DOHH2 (cell line): ENCODE results near the gene ADAMTSL4.
"Not testable (repeated sequence)": the region's sequence is repeated elsewhere in the genome, so short reads cannot be mapped to it uniquely, and the experiment has no call there.

Source experiments
- H3F3A ChIP-seq: fragments of 200-600 bp; sonication (generic), shearing (Covaris generic); 2 replicates; pipeline ENCODE4 v1.6.0; 2016; ENCODE audit warnings: antibody characterized with exemption, mild to moderate bottlenecking; ENCODE audit not compliant: control insufficient read depth, insufficient read depth
- H3K27ac ChIP-seq: fragments of 200-600 bp; sonication (generic); 2 replicates; pipeline ENCODE4 v1.5.1; 2014; ENCODE audit warnings: low read depth, mild to moderate bottlenecking, low read length, moderate library complexity
- H3K27me3 ChIP-seq: fragments of 200-600 bp; sonication (generic); 2 replicates; pipeline ENCODE4 v1.6.1; 2014; ENCODE audit warnings: mild to moderate bottlenecking, low read length, mixed read lengths; ENCODE audit not compliant: control insufficient read depth
- H3K36me3 ChIP-seq: fragments of 200-600 bp; sonication (generic); 2 replicates; pipeline ENCODE4 v1.6.1; 2014; ENCODE audit warnings: mild to moderate bottlenecking, low read length, moderate library complexity, mixed read lengths; ENCODE audit not compliant: control insufficient read depth
- H3K4me1 ChIP-seq: fragments of 200-600 bp; sonication (generic); 2 replicates; pipeline ENCODE4 v1.6.1; 2014; ENCODE audit warnings: mild to moderate bottlenecking, low read length, mixed read lengths; ENCODE audit not compliant: control insufficient read depth
- H3K4me2 ChIP-seq: fragments of 200-600 bp; sonication (generic); 2 replicates; pipeline ENCODE4 v1.6.0; 2014; ENCODE audit warnings: mild to moderate bottlenecking, low read length, moderate library complexity
- H3K4me3 ChIP-seq: fragments of 200-600 bp; sonication (generic); 2 replicates; pipeline ENCODE4 v1.5.1; 2014; ENCODE audit warnings: mild to moderate bottlenecking, low read length, mixed read lengths
- H3K79me2 ChIP-seq: fragments of 200-600 bp; sonication (generic); 2 replicates; pipeline ENCODE4 v1.6.1; 2014; ENCODE audit warnings: mild to moderate bottlenecking, low read length, mixed read lengths; ENCODE audit not compliant: control insufficient read depth
- H3K9me2 ChIP-seq: fragments of 200-600 bp; sonication (generic); replicated peaks from 2 replicates; pipeline ENCODE4 v1.6.1; 2014; ENCODE audit warnings: mild to moderate bottlenecking, low read length, mixed read lengths; ENCODE audit not compliant: control insufficient read depth
- H3K9me3 ChIP-seq: fragments of 200-600 bp; sonication (generic); 2 replicates; pipeline ENCODE4 v1.6.1; 2014; ENCODE audit warnings: antibody characterized with exemption, low read length, mixed read lengths; ENCODE audit not compliant: control insufficient read depth, insufficient read depth
- H4K20me1 ChIP-seq: fragments of 200-600 bp; sonication (generic); 2 replicates; pipeline ENCODE4 v1.6.0; 2014; ENCODE audit warnings: low read depth, mild to moderate bottlenecking, antibody characterized with exemption, low read length, moderate library complexity; ENCODE audit not compliant: control insufficient read depth, insufficient read depth
- CTCF ChIP-seq: fragments of 200-600 bp; sonication (generic); IDR thresholded peaks from one replicate; pipeline ENCODE4 v1.5.1; 2014; ENCODE audit warnings: antibody characterized with exemption, mild to moderate bottlenecking, low read depth, low read length; ENCODE audit not compliant: poor library complexity, severe bottlenecking
- EZH2phosphoT487 ChIP-seq: fragments of 200-600 bp; sonication (generic); IDR thresholded peaks from 2 replicates; pipeline ENCODE4 v1.6.1; 2017; ENCODE audit warnings: borderline replicate concordance, mild to moderate bottlenecking, antibody characterized with exemption, low read length, moderate library complexity, mixed read lengths

Gene ADAMTSL4

GRCh38 chr1:150568594-150568966, 19.4 kb downstream of the ADAMTSL4 start:
- Histone ChIP-seq H3K4me2 (peak overlapping the region; percentile 83), H3K79me2 (peaks cover 60% of the 10 kb centered on the region), H3K27me3 (no peaks in the 10 kb centered on the region), H4K20me1 (no peaks in the 10 kb centered on the region; the same call in 1 of the 2 replicates), H3K9me2 (no peaks in the 10 kb centered on the region), H3K9me3 (no peaks in the 10 kb centered on the region), H3K4me3 (peak overlapping the region; percentile 59), H3K4me1 (peaks cover 91% of the 10 kb centered on the region), H3K36me3 (peaks cover 38% of the 10 kb centered on the region), H3K27ac (peak overlapping the region; percentile 74), H3F3A (peaks cover 58% of the 10 kb centered on the region)
- no peak for TF ChIP-seq CTCF
- TF ChIP-seq EZH2phosphoT487, result no peak

DNA sequence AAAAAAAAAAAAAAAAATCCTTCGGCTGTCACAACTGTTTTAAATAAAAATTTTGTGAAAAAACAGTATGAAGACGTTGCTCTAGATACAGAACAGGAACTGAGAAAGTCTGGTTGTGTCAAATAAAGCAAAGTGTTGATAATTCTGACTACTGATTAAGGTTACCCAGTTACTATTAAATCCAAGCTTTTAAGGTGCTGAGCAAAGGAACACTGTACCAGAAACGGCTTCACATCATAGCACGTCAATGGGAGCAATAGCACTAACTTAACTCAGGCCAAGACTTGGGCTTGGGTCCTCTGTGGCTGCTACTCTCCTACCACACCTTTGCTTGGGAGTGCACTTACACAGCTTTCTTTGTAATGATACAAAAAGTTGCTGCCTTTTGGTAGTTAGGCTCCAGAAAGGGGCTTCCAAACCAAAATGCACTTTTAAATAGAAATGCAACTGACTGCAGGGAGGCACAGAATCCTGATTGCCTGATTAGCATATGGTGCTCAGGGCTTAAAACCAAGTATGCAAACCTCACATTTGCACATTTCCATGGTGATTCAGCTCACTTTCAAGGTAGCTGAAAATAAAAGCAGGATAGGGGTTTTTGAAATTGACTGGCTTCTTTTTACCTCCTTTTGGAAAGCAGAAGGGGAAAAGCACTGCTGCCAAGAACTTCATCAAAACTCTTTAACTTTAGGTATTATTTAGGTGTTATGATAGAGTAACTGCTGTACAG, 23.9 kb downstream of the ADAMTSL4 start:
- peak overlapping the region; percentile 33; the same call in 1 of the 2 replicates for H3K27ac ChIP-seq
- peaks cover 83% of the 10 kb centered on the region for H3K4me1 ChIP-seq
- H3K4me3 ChIP-seq, result 0 out of 2 replicates have a peak overlapping the region, but pooled peaks have one; percentile 8
- peaks cover 81% of the 10 kb centered on the region for H3K79me2 ChIP-seq
- H3F3A ChIP-seq, result peaks cover 36% of the 10 kb centered on the region
- no peaks in the 10 kb centered on the region for H3K9me2 ChIP-seq
- no peaks in the 10 kb centered on the region for H3K9me3 ChIP-seq
- peak overlapping the region; percentile 6 for H3K4me2 ChIP-seq
- peaks cover 37% of the 10 kb centered on the region for H4K20me1 ChIP-seq
- TF ChIP-seq CTCF, result no peak
- TF ChIP-seq EZH2phosphoT487, result no peak
- H3K27me3 ChIP-seq, result no peaks in the 10 kb centered on the region
- H3K36me3 ChIP-seq, result peaks cover 80% of the 10 kb centered on the region

- Histone ChIP-seq H3F3A (peaks cover 30% of the 10 kb centered on the region), H3K79me2 (peaks cover 81% of the 10 kb centered on the region), H3K4me1 (peaks cover 77% of the 10 kb centered on the region), H3K4me2 (peak overlapping the region; percentile 6), H3K4me3 (0 out of 2 replicates have a peak overlapping the region, but pooled peaks have one; percentile 8), H4K20me1 (peaks cover 42% of the 10 kb centered on the region), H3K27ac (peak overlapping the region; percentile 33; the same call in 1 of the 2 replicates), H3K36me3 (peaks cover 82% of the 10 kb centered on the region)
- H3K9me3 ChIP-seq, H3K9me2 ChIP-seq, H3K27me3 ChIP-seq: not testable (repeated sequence)
Observed at GRCh38 chr1:150573648-150574071, 24.5 kb downstream of the ADAMTSL4 start.
